ENCODE results near the gene HTRA3. TPM values are rescaled to one million over a fixed set of nuclear protein-coding genes. Genes with fewer than 3 reads are reported as not detected.

HTRA3 gene
- total RNA-seq, result not detected
- not detected for polyA plus RNA-seq (2013, experiment 1 of 2)
- polyA plus RNA-seq (2013, experiment 2 of 2), result 1.4 TPM
- 0 to 1.9 (median 0.06) reads per million in 172 experiments for total RNA-seq

GRCh38 chr4:8269535-8270417 lies at the start of gene HTRA3:
HTRA3 (plus strand) TSS chr4:8269754; CDS start chr4:8269969, 215 bp downstream.
- no peaks in the 10 kb centered on the region for H3K4me1 ChIP-seq (ENCODE audit: insufficient read depth, low read length)
- CTCF ChIA-PET, result no interaction called here
- no peaks in the 10 kb centered on the region for H3K36me3 Mint-ChIP-seq (ENCODE audit: low read depth)
- POLR2A ChIA-PET, result no interaction called here
- no peaks in the 10 kb centered on the region for H3K9me3 ChIP-seq (ENCODE audit: control insufficient read depth in 1 of 2, insufficient read depth in 1 of 2, low read length in 2 of 2)
- no peak for TF ChIP-seq CTCF (IDR thresholded peaks at IDR 0.05)
- H3K27ac ChIP-seq (ENCODE audit: low read depth in 1 of 2, low read length in 2 of 2), result no peak within 1 kb of the TSS
- no peak for DNase-seq
- peaks cover 43% of the 10 kb centered on the region for H3K27me3 Mint-ChIP-seq
- no peak for ATAC-seq (ENCODE audit: poor library complexity)
- H3K4me3 ChIP-seq (ENCODE audit: low read length), result no peak within 1 kb of the TSS
- no peak within 1 kb of the TSS for H3K27ac Mint-ChIP-seq
- no peaks in the 10 kb centered on the region for H3K9me3 Mint-ChIP-seq
- no peaks in the 10 kb centered on the region for H3K4me1 Mint-ChIP-seq (ENCODE audit: low read depth)
- H3K36me3 ChIP-seq (ENCODE audit: insufficient read depth, low read length), result no peaks in the 10 kb centered on the region
- intact Hi-C loops (cut with DNase I, micrococcal nuclease), result no loop called here
- peaks cover 3 to 23% of the 10 kb centered on the region in 2 experiments for H3K27me3 ChIP-seq (ENCODE audit: control insufficient read depth in 1 of 2, insufficient read depth in 2 of 2, low read length in 2 of 2)
- H3K4me3 Mint-ChIP-seq, result no peak within 1 kb of the TSS

DNA sequence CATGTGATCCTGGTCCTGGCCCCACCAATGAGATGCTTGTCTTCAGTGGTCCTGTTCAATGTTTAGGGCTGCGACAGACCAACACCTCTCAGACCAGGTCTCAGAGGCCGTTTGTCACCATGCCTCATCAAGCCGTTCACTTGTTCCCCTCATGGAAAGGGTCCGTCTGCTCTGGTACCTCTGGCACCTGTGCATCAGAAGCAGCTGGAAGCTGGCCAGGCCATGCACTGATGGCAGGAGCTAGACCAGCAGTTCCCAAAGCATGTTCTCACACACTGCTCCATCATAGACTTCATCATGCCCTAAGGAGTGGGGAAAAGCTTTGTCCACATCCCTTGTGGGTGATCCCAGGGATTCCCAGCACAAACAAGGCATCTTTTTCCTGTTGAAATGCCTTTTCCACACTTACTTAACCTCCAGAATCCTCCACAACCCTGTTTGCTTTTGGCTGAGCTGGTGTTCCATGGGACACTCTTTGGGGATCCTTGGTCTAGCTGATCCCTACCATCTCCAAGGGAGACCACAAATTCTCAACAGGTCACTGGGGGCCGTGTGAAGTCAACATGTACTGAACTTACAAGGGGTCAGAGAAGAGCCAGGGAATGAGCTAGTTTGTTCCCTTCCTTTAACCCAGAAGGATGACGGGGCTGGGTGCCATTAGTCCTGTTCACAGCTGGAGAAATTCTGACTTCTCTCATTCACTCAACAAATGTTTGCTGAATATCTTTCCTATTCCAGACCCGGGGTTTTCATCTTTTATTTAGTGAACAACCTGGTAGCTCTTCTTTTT lies 48.7 kb upstream of the HTRA3 start:
- H3K27me3 Mint-ChIP-seq, result no peaks in the 10 kb centered on the region
- H3K27ac Mint-ChIP-seq, result peak overlapping the region; percentile 79
- POLR2A ChIA-PET, result interaction anchor here (0.7 to 1.8 kb wide), 2 partner anchors 21 to 1868 kb away, joined by 3 to 4 read pairs; no protein-coding TSS in a partner anchor
- no peak for ATAC-seq (ENCODE audit: poor library complexity)
- H3K4me3 Mint-ChIP-seq, result no peak overlapping the region
- CTCF ChIA-PET, result interaction anchor here (1.4 kb wide), 1 partner anchor 21 kb away, joined by 4 read pairs; no protein-coding TSS in a partner anchor
- intact Hi-C loops (cut with DNase I, micrococcal nuclease), result loop anchor here in 1 of 2 experiments (1.0 kb wide), 1 partner anchor 21 kb away; no protein-coding TSS in a partner anchor
- no peak for TF ChIP-seq CTCF (IDR thresholded peaks at IDR 0.05)
- Histone ChIP-seq H3K4me3 (ENCODE audit: low read length) (no peak overlapping the region), H3K27ac (ENCODE audit: low read depth in 1 of 2, low read length in 2 of 2) (peak overlapping the region; percentile 6 to 22), H3K27me3 (ENCODE audit: control insufficient read depth in 1 of 2, insufficient read depth in 2 of 2, low read length in 2 of 2) (no peaks in the 10 kb centered on the region), H3K9me3 (ENCODE audit: control insufficient read depth in 1 of 2, insufficient read depth in 1 of 2, low read length in 2 of 2) (peaks cover 0 to 4% of the 10 kb centered on the region in 2 experiments), H3K4me1 (ENCODE audit: insufficient read depth, low read length) (peaks cover 43% of the 10 kb centered on the region), H3K36me3 (ENCODE audit: insufficient read depth, low read length) (peaks cover 70% of the 10 kb centered on the region)
- H3K9me3 Mint-ChIP-seq, result no peaks in the 10 kb centered on the region
- no peak for DNase-seq
- H3K4me1 Mint-ChIP-seq (ENCODE audit: low read depth), result peaks cover 40% of the 10 kb centered on the region
- peaks cover 84% of the 10 kb centered on the region for H3K36me3 Mint-ChIP-seq (ENCODE audit: low read depth)

GRCh38 chr4:8221476-8221875 lies 48.1 kb upstream of the HTRA3 start:
- no peak for TF ChIP-seq CTCF (IDR thresholded peaks at IDR 0.05)
- no peaks in the 10 kb centered on the region for H3K27me3 ChIP-seq (ENCODE audit: control insufficient read depth in 1 of 2, insufficient read depth in 2 of 2, low read length in 2 of 2)
- H3K4me1 ChIP-seq (ENCODE audit: insufficient read depth, low read length), result peaks cover 48% of the 10 kb centered on the region
- H3K4me3 Mint-ChIP-seq, result peak overlapping the region; percentile 2
- peaks cover 0 to 4% of the 10 kb centered on the region in 2 experiments for H3K9me3 ChIP-seq (ENCODE audit: control insufficient read depth in 1 of 2, insufficient read depth in 1 of 2, low read length in 2 of 2)
- H3K36me3 Mint-ChIP-seq (ENCODE audit: low read depth), result peaks cover 79% of the 10 kb centered on the region
- DNase-seq (peak in 3 of 14 experiments; percentile 65 to 83 (median 76)), ATAC-seq (ENCODE audit: poor library complexity) (peak; percentile 79)
- intact Hi-C loops (cut with DNase I, micrococcal nuclease), result loop anchor here in 1 of 2 experiments (1.0 kb wide), 1 partner anchor 21 kb away; no protein-coding TSS in a partner anchor
- no peaks in the 10 kb centered on the region for H3K9me3 Mint-ChIP-seq
- H3K36me3 ChIP-seq (ENCODE audit: insufficient read depth, low read length), result peaks cover 65% of the 10 kb centered on the region
- H3K4me1 Mint-ChIP-seq (ENCODE audit: low read depth), result peaks cover 40% of the 10 kb centered on the region
- no peaks in the 10 kb centered on the region for H3K27me3 Mint-ChIP-seq
- CTCF ChIA-PET, result interaction anchor here (1.4 kb wide), 1 partner anchor 21 kb away, joined by 4 read pairs; no protein-coding TSS in a partner anchor
- H3K27ac Mint-ChIP-seq, result peak overlapping the region; percentile 79
- POLR2A ChIA-PET, result interaction anchor here (0.7 to 1.8 kb wide), 3 partner anchors 22 to 1867 kb away, joined by 3 to 4 read pairs (median 3); no protein-coding TSS in a partner anchor
- peak overlapping the region; percentile 6 to 49 for H3K27ac ChIP-seq (ENCODE audit: low read depth in 1 of 2, low read length in 2 of 2)
- H3K4me3 ChIP-seq (ENCODE audit: low read length), result no peak overlapping the region
